HepG2 (cell line): ENCODE results near the gene FXYD4.

Experiments
- ATF6 ChIP-seq: sonication (generic); formaldehyde crosslinking; conservative IDR thresholded peaks from 2 replicates; pipeline ENCODE4 v1.4.0; 2020; ENCODE audit warnings: missing genetic modification reagents
- CTCF ChIP-seq: sonication (generic); formaldehyde crosslinking; IDR thresholded peaks from 2 replicates; pipeline ENCODE4 v1.5.0; 2020; ENCODE audit warnings: mild to moderate bottlenecking, missing genetic modification reagents, moderate library complexity
- EZH2 ChIP-seq: conservative IDR thresholded peaks from 2 replicates; pipeline ENCODE4 v1.6.1; 2012; ENCODE audit warnings: mild to moderate bottlenecking, low read depth, low read length, moderate library complexity
- GMEB1 ChIP-seq: sonication (generic); formaldehyde crosslinking; IDR thresholded peaks from 2 replicates; pipeline ENCODE4 v1.5.1; 2020; ENCODE audit warnings: missing genetic modification reagents, mild to moderate bottlenecking, borderline replicate concordance
- HNRNPK ChIP-seq: fragments of 200-400 bp; formaldehyde crosslinking; IDR thresholded peaks from 2 replicates; pipeline ENCODE4 v1.6.1; 2018; ENCODE audit warnings: low read length, low read depth, moderate library complexity, mild to moderate bottlenecking; ENCODE audit not compliant: poor library complexity, severe bottlenecking
- MTA1 ChIP-seq: sonication (generic); formaldehyde crosslinking; IDR thresholded peaks from 2 replicates; pipeline ENCODE4 v1.4.0; 2020; ENCODE audit warnings: missing genetic modification reagents, mild to moderate bottlenecking, borderline replicate concordance
- POLR2A ChIP-seq, 2 experiments: IDR thresholded peaks; 2 replicates each; pipeline ENCODE4 v1.6.1; 2011; ENCODE audit warnings: low read depth in 2 of 2, low read length in 2 of 2, mild to moderate bottlenecking in 1 of 2, moderate library complexity in 1 of 2; ENCODE audit not compliant: insufficient read depth in 1 of 2
- RFX5 ChIP-seq: IDR thresholded peaks from 2 replicates; pipeline ENCODE4 v1.6.1; 2011; ENCODE audit warnings: low read depth, low read length, improper control_type of control experiment
- SAFB2 ChIP-seq: sonication (generic); formaldehyde crosslinking; IDR thresholded peaks from 2 replicates; pipeline ENCODE4 v1.5.1; 2020; ENCODE audit warnings: missing genetic modification reagents, low read depth, mild to moderate bottlenecking, borderline replicate concordance
- SMARCE1 ChIP-seq: fragments of 450-650 bp; IDR thresholded peaks from 2 replicates; pipeline ENCODE4 v1.6.1; 2017; ENCODE audit warnings: borderline replicate concordance
- TCF7L2 ChIP-seq: IDR thresholded peaks from 2 replicates; pipeline ENCODE4 v1.6.1; 2011; ENCODE audit warnings: mild to moderate bottlenecking, low read depth, low read length, moderate library complexity
- ZMYM3 ChIP-seq: sonication (generic); formaldehyde crosslinking; IDR thresholded peaks from 2 replicates; pipeline ENCODE4 v1.5.1; 2020; ENCODE audit warnings: mild to moderate bottlenecking, missing genetic modification reagents
- ZNF17 ChIP-seq: sonication (generic); formaldehyde crosslinking; IDR thresholded peaks from 2 replicates; pipeline ENCODE4 v1.5.0; 2020; ENCODE audit warnings: mild to moderate bottlenecking, missing genetic modification reagents

GRCh38 chr10:43399320-43400310, 28.2 kb downstream of the FXYD4 start:
- no peak for TF ChIP-seq TCF7L2
- no peak; a peak in 1 of 4 replicates for TF ChIP-seq POLR2A (IDR thresholded peaks at IDR 0.05; ENCODE audit: insufficient read depth in 1 of 2, low read depth in 2 of 2, low read length in 2 of 2)
- no peak for TF ChIP-seq SMARCE1
- no peak for TF ChIP-seq MTA1 (CRISPR knock-in tag)
- no peak for TF ChIP-seq CTCF
- no peak for TF ChIP-seq GMEB1 (CRISPR knock-in tag)
- TF ChIP-seq SAFB2 (CRISPR knock-in tag): no peak
- no peak for TF ChIP-seq ZNF17 (CRISPR knock-in tag)
- no peak for TF ChIP-seq ATF6 (CRISPR knock-in tag)
- TF ChIP-seq EZH2: no peak
- no peak for TF ChIP-seq RFX5
- no peak for TF ChIP-seq ZMYM3
- no peak for TF ChIP-seq HNRNPK
